ENCODE measurements around the gene HAT1. TPM values are rescaled to one million over a fixed set of nuclear protein-coding genes. Genes with fewer than 3 reads are reported as not detected.

The HAT1 gene
- total RNA-seq, 2 donors from 2014 or later = 17.3 to 25.3 TPM

GRCh38 chr2:172011812-172012575, 89.7 kb downstream of the HAT1 start:
- H3K27ac ChIP-seq = no peak overlapping the region
- H3K4me3 ChIP-seq = no peak overlapping the region
- DNase-seq (ENCODE audit: low spot score) (no peak), ATAC-seq (ENCODE audit: insufficient number of reproducible peaks, low FRiP score, low read depth) (no peak)
- TF ChIP-seq, protein P1, sequence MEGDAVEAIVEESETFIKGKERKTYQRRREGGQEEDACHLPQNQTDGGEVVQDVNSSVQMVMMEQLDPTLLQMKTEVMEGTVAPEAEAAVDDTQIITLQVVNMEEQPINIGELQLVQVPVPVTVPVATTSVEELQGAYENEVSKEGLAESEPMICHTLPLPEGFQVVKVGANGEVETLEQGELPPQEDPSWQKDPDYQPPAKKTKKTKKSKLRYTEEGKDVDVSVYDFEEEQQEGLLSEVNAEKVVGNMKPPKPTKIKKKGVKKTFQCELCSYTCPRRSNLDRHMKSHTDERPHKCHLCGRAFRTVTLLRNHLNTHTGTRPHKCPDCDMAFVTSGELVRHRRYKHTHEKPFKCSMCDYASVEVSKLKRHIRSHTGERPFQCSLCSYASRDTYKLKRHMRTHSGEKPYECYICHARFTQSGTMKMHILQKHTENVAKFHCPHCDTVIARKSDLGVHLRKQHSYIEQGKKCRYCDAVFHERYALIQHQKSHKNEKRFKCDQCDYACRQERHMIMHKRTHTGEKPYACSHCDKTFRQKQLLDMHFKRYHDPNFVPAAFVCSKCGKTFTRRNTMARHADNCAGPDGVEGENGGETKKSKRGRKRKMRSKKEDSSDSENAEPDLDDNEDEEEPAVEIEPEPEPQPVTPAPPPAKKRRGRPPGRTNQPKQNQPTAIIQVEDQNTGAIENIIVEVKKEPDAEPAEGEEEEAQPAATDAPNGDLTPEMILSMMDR (IDR thresholded peaks at IDR 0.05) = no peak
- H3K27me3 ChIP-seq (replicated peaks; ENCODE audit: insufficient read depth) = no peaks in the 10 kb centered on the region
- H3K9me3 ChIP-seq = no peaks in the 10 kb centered on the region
- H3K4me1 ChIP-seq (ENCODE audit: control insufficient read depth in 1 of 2, low read depth in 2 of 2) = no peaks in the 10 kb centered on the region
- H3K36me3 ChIP-seq = no peaks in the 10 kb centered on the region

DNA sequence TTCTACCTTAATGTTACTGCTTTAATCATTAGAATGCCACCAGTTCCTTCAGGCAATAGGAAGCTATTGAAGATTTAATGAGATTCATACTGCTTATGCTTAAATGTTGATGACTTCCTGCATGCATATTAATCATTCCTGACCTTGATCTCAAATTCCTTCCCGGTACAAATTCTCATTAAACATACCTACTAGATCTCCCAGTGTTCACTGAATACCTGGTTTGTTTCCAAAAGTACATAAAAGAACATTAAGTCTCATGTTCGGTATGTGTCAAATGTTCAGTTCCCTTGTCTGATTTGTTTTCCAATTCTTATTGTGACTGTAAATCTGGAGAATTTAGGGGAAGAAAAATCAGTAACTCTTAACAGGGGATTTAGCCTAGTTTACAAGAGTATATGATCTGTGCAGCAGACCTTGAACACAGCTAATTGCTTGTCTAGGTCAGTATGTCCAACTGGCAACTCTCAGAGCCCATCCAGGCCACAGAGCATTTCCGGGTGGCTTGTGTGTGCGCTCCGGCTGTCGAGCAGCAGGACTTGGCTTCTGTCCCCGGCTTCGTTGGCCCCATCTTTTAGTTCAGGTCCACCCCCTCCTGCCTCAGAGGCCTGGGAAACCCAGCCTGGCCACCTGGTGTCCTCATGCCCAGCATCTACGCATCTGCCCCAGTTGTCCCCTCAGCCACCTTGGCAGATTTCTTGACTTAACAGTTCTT, 90.6 kb downstream of the HAT1 start:
- H3K36me3 ChIP-seq = no peaks in the 10 kb centered on the region
- H3K27me3 ChIP-seq (replicated peaks; ENCODE audit: insufficient read depth) = no peaks in the 10 kb centered on the region
- H3K9me3 ChIP-seq = no peaks in the 10 kb centered on the region
- TF ChIP-seq, protein P1 (IDR thresholded peaks at IDR 0.05) = no peak
- H3K4me1 ChIP-seq (ENCODE audit: control insufficient read depth in 1 of 2, low read depth in 2 of 2) = no peaks in the 10 kb centered on the region
- DNase-seq (ENCODE audit: low spot score) = no peak
- H3K4me3 ChIP-seq = no peak overlapping the region
- no peak for ATAC-seq (ENCODE audit: insufficient number of reproducible peaks, low FRiP score, low read depth)
- no peak overlapping the region for H3K27ac ChIP-seq

GRCh38 chr2:172013396-172013795, 91.1 kb downstream of the HAT1 start:
- TF ChIP-seq, protein P1 (IDR thresholded peaks at IDR 0.05) = no peak
- Histone ChIP-seq H3K9me3 (no peaks in the 10 kb centered on the region), H3K27ac (no peak overlapping the region), H3K4me3 (no peak overlapping the region), H3K4me1 (ENCODE audit: control insufficient read depth in 1 of 2, low read depth in 2 of 2) (no peaks in the 10 kb centered on the region), H3K36me3 (no peaks in the 10 kb centered on the region), H3K27me3 (replicated peaks; ENCODE audit: insufficient read depth) (no peaks in the 10 kb centered on the region)
- no peak for DNase-seq (ENCODE audit: low spot score)
- no peak for ATAC-seq (ENCODE audit: insufficient number of reproducible peaks, low FRiP score, low read depth)

GRCh38 chr2:172021074-172021931, 99.0 kb downstream of the HAT1 start:
- no peaks in the 10 kb centered on the region for H3K36me3 ChIP-seq
- DNase-seq (ENCODE audit: low spot score) (no peak), ATAC-seq (ENCODE audit: insufficient number of reproducible peaks, low FRiP score, low read depth) (no peak)
- no peak overlapping the region for H3K4me3 ChIP-seq
- no peak overlapping the region for H3K27ac ChIP-seq
- no peaks in the 10 kb centered on the region for H3K9me3 ChIP-seq
- no peaks in the 10 kb centered on the region for H3K27me3 ChIP-seq (replicated peaks; ENCODE audit: insufficient read depth)
- TF ChIP-seq, protein P1 (IDR thresholded peaks at IDR 0.05) = no peak
- H3K4me1 ChIP-seq (ENCODE audit: control insufficient read depth in 1 of 2, low read depth in 2 of 2) = peaks cover 0 to 4% of the 10 kb centered on the region in 2 donors

- Histone ChIP-seq H3K4me3 (peak overlapping the region; percentile 49), H3K4me1 (ENCODE audit: control insufficient read depth in 1 of 2, low read depth in 2 of 2) (peaks cover 0 to 4% of the 10 kb centered on the region in 2 donors)
- ATAC-seq (ENCODE audit: insufficient number of reproducible peaks, low FRiP score, low read depth) = no peak
These were observed 99.7 kb downstream of the HAT1 start for GRCh38 chr2:172021955-172022354.

More at GRCh38 chr2:172021955-172022354, 99.7 kb downstream of the HAT1 start:
- no peak overlapping the region for H3K27ac ChIP-seq
- no peaks in the 10 kb centered on the region for H3K36me3 ChIP-seq
- TF ChIP-seq, protein P1 (IDR thresholded peaks at IDR 0.05) = no peak
- no peak for DNase-seq (ENCODE audit: low spot score)
- no peaks in the 10 kb centered on the region for H3K9me3 ChIP-seq
- H3K27me3 ChIP-seq (replicated peaks; ENCODE audit: insufficient read depth) = no peaks in the 10 kb centered on the region

All from thoracic aorta (tissue), 2 donors.